Measurements from ENCODE around the gene SDK1.

DNA sequence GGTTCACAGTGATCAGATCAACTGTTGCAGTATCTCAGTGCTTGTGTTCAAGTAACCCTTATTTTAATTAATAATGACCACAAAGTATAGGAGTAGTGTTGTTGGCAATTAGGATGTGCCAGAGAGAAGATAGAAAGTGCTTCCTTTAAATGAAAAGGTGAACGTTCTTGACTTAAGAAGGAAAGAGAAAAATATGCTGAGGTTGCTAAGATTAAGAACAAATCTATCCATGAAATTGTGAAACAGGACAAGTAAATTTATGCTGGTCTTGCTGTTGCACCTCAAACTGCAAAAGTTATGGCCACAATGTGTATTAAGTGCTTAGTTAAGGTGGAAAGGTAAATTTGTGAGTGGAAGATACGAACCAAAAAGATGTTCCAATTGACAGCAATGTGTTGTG, 139.5 kb downstream of the SDK1 start:
- TF ChIP-seq POLR2A (IDR thresholded peaks at IDR 0.05; ENCODE audit: low read length) (no peak), GATA1 (IDR thresholded peaks at IDR 0.05; ENCODE audit: low read depth, low read length) (no peak)
